ENCODE measurements around the gene IRAK4.
"Not testable (repeated sequence)": the region's sequence is repeated elsewhere in the genome, so short reads cannot be mapped to it uniquely, and the experiment has no call there.

Gene IRAK4

GRCh38 chr12:43758728-43759563, at the start of gene IRAK4, which contains the start of gene PUS7L:
TSS of gene IRAK4 (plus strand) at chr12:43758951. CDS start at chr12:43768112, 9,161 bp downstream.
TSS of gene PUS7L (minus strand) at chr12:43758790. CDS start at chr12:43755245, 3,545 bp downstream.
- peak; percentile 96 for DNase-seq

GRCh38 chr12:43711348-43711747, 47.4 kb upstream of the IRAK4 start:
- no peak for DNase-seq

GRCh38 chr12:43722621-43723020, 36.1 kb upstream of the IRAK4 start:
- DNase-seq, result no peak

GRCh38 chr12:43723134-43723533, 35.6 kb upstream of the IRAK4 start:
- DNase-seq, result no peak

- no peak for DNase-seq
Measured at GRCh38 chr12:43728117-43728516, 30.6 kb upstream of the IRAK4 start.

DNA sequence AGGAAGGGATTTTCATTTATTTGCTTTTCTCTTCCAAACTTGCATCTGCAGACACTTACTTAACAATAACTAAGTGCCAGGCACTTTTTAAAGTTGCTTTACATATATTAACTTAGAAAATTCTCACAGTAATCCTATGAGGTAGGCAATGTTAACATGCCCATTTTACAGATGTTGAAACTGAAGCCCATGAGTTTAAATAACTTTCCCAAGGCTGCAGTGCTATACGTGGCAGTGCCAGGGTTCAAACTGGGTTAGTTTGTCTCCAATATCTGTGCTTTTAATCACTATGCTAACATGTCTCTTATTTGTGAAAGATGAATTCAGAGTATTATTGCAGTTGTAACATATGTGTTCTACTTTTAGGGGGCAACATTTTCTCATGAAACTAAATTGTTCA, 30.1 kb upstream of the IRAK4 start:
- DNase-seq, result no peak

DNA sequence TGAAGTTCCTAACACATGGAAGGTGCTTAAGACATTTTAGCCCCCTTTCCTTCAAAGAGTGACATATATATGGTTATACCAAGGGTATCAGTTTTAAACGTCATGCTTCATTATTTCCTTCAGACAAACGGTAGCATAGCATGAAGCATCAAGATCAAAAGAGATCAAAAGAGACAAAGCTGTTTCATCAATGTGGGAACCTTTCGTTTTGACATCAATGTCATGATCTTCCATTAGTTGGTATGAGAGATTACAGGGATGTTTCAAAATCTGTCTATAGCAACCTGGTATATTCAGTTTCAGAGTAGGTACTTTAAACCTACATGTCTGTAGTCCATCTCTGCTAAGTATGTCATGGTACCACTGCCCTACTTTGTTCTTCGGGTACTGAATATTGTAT, 28.5 kb upstream of the IRAK4 start:
- no peak for DNase-seq

DNA sequence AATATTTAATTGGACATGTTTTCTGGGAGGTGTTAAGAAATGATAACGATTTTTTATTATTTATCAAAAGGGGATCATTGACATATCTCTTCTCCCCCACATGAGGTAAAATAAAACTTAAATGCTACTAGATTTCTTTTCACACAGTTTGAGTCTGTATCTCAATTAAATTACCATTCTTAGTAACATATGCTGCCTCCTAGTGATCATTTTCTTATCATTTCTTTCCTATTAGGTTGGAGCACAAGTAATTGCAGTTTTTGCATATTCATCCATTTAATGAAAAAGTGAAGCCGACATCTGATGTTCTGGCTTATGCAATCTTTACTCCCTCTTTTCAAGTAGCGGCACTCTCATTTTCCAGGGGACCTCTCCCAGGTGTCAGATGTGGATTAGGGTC, 25.1 kb upstream of the IRAK4 start:
- DNase-seq, result no peak

- DNase-seq, result no peak
Measured at GRCh38 chr12:43736927-43737440, 21.8 kb upstream of the IRAK4 start.

- DNase-seq, result no peak
Measured at GRCh38 chr12:43737646-43738045, 21.1 kb upstream of the IRAK4 start.

DNA sequence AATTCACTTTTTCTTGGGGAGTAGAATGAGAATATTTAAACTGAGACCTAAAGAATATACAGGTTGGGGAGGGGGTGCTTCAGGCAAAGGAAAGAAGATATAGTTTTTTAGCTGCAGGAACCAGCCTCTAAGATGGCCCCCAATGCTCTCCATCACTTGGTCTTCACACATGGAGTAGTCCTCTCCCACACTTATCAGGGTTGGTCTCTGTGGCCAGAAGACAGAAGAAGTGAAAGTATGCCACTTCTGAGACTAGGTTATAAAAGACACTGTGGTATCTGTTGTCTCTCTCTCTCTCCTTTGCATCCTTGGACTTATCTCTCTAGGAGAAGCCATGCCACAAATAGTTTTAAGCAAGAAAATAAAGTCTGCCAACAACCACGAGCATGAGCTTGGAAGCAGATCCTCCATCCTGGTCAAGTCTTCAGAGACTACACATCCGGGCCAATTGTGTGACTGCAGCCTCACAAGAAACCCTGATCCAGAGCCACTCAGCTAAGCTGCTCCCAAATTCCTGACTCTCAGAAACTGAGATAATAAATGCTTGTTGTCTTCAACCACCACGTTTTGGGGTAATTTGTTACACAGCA, 18.1 kb upstream of the IRAK4 start:
- no peak for DNase-seq

DNA sequence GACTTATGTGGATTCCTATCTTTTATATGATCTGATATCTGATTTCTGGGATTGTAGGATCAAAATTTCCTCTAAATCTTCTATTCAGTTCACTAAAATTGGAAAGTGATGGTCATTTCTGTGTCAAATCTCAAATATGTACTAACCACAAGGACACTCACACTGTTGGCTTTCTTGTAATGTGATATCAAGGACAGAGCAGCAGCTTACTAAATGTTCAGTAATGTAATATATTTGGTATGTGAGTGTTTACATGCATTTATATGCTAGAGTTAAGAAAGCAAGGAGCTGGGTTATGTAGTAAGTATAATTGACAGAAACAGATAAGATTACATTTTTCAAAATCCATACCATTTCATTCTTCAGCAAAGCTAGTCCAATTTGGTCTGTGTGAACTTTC, 16.6 kb upstream of the IRAK4 start:
- no peak for DNase-seq

- no peak for DNase-seq
Measured at GRCh38 chr12:43744826-43745225, 13.9 kb upstream of the IRAK4 start.

GRCh38 chr12:43749016-43749415, 9.7 kb upstream of the IRAK4 start:
- DNase-seq, result no peak

GRCh38 chr12:43750814-43751213, 7.9 kb upstream of the IRAK4 start:
- no peak for DNase-seq

DNA sequence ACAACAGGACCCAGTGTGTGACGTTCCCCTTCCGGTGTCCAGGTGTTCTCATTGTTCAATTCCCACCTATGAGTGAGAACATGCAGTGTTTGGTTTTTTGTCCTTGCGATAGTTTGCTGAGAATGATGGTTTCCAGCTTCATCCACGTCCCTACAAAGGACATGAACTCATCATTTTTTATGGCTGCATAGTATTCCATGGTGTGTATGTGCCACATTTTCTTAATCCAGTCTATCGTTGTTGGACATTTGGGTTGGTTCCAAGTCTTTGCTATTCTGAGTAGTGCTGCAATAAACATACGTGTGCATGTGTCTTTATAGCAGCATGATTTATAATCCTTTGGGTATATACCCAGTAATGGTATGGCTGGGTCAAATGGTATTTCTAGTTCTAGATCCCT, 7.4 kb upstream of the IRAK4 start:
- DNase-seq, result not testable (repeated sequence)

GRCh38 chr12:43754015-43754414, 4.7 kb upstream of the IRAK4 start:
- no peak for DNase-seq

GRCh38 chr12:43758247-43758727, 464 bp upstream of the IRAK4 start:
- DNase-seq, result no peak

GRCh38 chr12:43760396-43760795, 1.6 kb downstream of the IRAK4 start:
- no peak for DNase-seq

DNA sequence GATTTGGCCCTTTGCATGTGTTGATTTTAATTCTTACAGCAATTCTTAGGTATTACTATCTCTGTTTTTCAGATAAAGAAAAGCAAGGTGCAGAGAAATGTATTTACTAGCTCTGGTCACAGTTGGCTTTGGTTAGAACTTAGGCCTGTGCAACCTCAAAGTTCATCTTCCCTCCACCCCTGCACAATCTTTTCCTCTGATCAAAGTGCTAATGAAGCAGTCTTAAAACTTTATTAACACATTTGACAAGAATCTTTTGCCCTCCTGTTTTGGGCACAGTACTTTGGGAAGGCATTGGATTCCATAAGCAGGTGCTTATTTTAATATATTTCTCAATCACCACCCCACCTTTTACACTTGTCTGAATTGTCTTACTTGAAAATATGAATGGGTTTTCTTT, 2.7 kb downstream of the IRAK4 start:
- no peak for DNase-seq

GRCh38 chr12:43762596-43762995, 3.8 kb downstream of the IRAK4 start:
- no peak for DNase-seq

DNA sequence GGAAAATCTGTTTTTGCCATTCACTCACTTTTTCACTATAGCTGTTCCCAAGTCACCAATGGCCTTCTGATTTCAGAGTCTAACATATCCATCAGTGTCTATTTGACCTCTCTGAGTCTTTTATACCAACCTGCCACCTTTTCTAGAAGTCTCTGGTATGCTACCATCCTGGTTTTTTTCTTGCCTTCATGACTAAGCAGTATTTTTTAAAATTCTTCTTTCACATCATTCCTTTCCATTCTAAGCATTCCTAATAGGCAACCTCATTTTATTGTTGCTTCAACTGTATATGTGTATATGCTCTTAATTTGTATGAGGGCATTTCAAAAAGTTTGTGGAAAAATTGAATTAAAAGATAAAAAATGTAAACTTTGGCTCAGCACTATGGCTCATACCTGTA, 5.0 kb downstream of the IRAK4 start:
- DNase-seq, result no peak

- DNase-seq, result no peak
Measured at GRCh38 chr12:43764528-43764927, 5.8 kb downstream of the IRAK4 start.

- DNase-seq, result no peak
Measured at GRCh38 chr12:43766291-43766690, 7.5 kb downstream of the IRAK4 start.

Data from activated T-cell treated with anti-CD3 and anti-CD28 coated beads, Interleukin-2, amount 50 U/mL, for 1 hour (primary cell).